GM21717 (cell line): ENCODE results near the gene SERP2.

Source experiments
- ATAC-seq: cut with Tn5 transposase; IDR thresholded peaks from one replicate; pipeline ENCODE4 v1.9.1; 2021; ENCODE audit warnings: mild to moderate bottlenecking, moderate library complexity; ENCODE audit not compliant: unreplicated experiment

SERP2 gene

GRCh38 chr13:44354884-44355283, 18.7 kb upstream of the SERP2 start:
- ATAC-seq, result no peak

DNA sequence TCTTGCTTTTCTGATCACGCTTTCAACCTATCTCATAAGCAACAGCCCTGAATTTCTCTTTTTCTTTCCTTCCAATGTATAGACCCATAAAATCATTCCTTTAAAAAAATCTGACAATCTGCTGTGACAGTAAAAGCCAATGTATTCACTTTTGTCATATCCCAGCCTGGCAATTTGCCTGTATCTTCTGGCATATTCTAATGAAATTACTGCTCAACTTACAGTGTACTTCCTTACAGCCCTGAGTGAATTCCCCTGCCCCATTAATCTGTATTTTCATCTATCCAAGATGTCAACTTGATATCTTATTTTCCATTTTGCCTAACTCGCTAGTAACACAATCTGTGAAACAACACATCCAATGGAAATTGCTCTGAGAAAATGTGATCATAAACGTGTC, 18.0 kb upstream of the SERP2 start:
- ATAC-seq, result no peak

DNA sequence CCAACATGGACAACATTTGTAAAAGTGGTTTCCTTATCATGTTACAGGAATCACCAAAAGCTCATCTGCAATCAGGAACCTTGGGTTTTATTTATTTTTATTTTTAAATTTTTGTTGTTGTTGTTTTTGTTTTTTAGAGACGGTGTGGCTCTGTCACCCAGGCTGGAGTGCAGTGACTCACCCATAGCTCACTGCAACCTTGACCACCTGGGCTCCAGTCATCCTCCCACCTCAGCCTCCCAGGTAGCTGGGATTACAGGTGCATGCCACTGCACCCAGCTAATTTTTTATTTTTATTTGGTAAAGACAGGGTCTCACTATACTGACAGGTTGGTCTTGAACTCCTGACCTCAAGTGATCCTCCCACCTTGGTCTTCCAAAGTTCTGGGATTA, 13.6 kb upstream of the SERP2 start:
- no peak for ATAC-seq

- ATAC-seq, result no peak
Measured at GRCh38 chr13:44362394-44363040, 11.1 kb upstream of the SERP2 start.

DNA sequence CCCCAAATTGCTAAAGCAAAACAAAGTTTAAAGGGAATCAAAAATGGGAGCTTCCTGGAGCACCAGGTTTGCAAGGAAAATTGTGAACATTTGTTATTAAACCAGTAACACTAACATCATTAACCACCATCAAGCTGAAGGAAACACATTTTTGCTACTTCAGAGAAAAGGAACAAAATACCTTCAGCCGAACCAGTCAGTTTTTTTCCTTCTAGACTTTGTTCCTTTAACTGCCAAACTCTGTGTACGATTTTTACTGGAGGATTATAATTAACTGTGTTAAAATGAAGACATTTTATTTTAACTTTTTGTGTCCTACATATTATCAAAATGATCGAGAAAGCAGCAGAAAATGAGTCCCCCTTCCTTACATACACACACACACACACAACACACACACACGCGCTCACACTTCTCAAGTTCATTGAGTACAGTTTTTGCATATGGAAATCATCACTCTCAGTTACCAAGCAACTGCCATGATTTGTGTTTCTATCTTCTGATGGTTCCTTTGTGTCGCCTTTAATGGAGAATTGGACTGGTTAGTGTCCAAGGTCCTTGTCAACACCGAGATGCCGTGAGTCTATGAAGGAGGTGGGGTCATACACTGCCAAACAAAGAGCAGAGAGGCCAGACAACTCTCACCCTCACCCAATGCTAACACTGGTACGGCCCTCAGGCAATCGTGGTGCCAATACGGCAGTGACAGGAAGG, 9.8 kb upstream of the SERP2 start:
- no peak for ATAC-seq

GRCh38 chr13:44364345-44365000, 9.2 kb upstream of the SERP2 start:
- no peak for ATAC-seq

GRCh38 chr13:44365008-44365407, 8.6 kb upstream of the SERP2 start:
- ATAC-seq, result no peak

DNA sequence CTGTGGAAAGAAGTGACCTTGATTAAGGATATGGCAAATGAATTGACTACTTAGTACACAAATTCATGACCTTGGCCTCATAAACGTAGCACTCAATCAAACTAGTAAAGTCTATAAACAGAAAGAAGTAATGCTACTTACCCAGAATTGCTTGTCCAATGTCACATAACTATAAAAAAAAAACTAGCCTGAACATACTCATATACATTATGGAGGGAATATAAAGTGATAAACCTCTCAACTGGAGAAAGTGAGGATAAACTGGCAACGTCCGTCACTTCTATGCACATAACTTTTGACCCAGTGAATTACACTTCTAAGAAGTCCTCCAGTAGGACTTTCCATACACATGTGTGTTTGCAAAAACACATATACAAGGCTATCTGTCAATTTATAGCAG, 7.7 kb upstream of the SERP2 start:
- ATAC-seq, result no peak

GRCh38 chr13:44368062-44368591, 5.5 kb upstream of the SERP2 start:
- no peak for ATAC-seq

DNA sequence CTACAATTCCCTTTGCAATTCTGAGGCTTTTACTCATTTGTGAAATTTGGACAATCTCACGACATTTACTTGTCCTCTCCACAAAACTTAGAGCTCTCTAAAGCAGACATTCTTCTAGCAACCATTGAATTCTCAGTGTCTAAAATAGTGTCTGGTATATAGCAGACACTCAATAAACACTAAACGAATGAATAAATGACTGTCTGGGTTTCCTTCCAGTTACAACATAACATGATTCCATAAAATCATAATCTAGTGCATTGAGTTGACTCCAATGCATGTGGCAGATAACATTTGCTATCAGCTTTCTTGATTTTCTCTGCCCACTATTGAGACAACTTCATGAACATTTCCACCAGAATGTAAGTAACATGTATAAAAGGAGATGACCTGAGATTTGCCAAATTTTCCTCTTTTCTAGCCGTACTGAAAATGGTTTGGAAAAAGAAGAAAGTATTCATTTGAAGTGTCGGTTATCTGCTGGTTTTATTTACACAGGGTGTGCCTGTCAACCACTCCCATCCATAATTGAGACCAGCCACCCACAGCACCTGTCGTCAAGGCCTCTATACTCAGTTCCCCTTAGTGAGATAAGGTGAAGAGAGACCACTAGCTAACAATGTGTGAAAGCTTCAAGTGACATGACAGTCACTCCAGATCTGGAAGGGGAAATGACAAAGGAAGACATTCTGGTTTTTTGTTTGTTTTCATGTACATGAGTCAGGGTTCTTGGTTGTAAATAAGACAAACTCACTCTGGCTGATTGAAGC, 4.8 kb upstream of the SERP2 start:
- no peak for ATAC-seq

- ATAC-seq, result no peak
Measured at GRCh38 chr13:44371421-44371820, 2.2 kb upstream of the SERP2 start.

GRCh38 chr13:44373247-44373600, 400 bp upstream of the SERP2 start:
- ATAC-seq, result no peak

GRCh38 chr13:44374348-44374712, 706 bp downstream of the SERP2 start:
- ATAC-seq, result no peak

- no peak for ATAC-seq
Measured at GRCh38 chr13:44378277-44378676, 4.7 kb downstream of the SERP2 start.

DNA sequence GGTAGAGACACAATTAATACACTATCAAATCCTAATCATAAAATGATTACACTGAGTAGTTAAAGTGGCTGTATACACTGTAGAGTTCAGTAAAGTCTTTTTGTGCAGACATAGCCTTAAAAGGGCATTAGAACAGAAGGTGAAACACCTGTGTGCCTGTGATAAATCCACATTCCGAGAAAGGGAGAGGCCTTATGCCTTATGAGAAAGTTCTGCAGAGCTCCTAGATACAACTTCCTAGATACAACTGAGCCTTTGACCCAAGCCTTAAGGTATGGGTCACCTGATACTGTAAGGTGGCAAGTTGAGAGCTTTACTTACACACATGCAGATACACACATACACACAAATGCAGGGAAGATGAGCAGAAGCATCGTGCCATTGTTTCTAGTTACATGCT, 6.3 kb downstream of the SERP2 start:
- no peak for ATAC-seq

GRCh38 chr13:44380404-44381165, 7.0 kb downstream of the SERP2 start:
- ATAC-seq, result no peak

DNA sequence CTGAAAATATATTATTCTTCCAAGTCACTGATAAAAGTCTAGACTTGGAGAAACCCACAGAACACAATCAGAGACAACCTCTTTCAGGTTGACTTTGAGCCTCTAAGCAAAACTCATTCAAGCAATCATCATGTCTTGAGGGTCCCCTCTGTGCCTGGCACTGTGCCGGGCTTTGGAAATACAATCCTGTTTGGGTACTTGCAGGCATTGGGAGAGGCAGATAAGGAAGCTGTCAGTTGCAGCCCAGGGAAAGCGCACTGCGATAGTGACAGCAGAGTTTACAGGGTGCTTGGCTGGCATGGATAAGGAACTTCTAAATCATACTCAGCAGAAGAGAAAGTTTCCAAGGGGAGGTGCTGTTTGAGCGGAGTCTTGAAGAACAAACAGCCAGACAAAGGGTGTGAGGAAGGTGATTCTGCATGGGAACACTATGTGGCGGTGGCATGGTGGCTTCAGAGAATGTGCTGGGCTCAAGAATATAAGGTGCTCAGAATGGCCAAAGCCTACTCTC, 9.1 kb downstream of the SERP2 start:
- ATAC-seq, result no peak

DNA sequence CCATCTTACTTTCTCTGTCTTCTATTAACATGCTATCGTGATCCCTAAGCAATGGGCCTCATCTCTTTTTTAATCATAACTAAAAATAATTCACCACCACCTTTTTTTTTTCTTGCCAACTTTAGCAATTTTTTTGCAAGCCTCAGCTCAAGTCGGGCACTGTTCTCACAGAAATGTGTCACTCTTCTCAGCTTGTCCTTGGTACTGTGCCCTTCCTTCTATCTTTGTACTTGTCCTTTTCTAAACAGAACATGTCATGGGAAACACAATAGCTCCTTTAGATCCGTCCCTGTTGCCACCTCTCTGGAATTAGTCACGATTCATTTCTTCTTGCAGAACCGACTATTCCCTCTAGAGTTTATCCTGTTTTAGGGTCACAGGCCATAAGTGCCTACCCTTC, 10.3 kb downstream of the SERP2 start:
- ATAC-seq, result no peak

GRCh38 chr13:44384778-44385177, 11.2 kb downstream of the SERP2 start:
- ATAC-seq, result no peak

GRCh38 chr13:44385401-44385800, 11.8 kb downstream of the SERP2 start:
- no peak for ATAC-seq

DNA sequence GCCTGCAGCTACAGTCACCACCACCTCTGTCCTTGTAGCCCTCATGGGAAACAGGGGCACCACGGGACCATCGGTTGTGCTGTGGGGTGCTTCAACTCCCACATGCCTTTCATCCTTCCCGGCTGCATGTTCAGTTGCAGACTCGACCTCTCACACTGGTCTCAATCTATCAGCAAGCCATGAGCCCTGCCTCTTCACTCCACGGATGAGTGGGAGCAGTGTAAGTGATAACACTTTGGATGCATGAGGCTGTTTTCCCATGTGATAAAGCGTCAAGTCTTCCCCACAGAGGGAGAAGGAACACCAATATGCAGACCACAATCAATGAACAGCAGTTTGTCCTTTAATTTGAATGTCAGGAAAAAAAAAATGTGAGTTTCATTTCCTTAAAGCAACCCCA, 12.2 kb downstream of the SERP2 start:
- no peak for ATAC-seq
